Heart left ventricle (tissue), 13 donors: ENCODE data around the gene TNRC18.

Experiments used
- POLR2A ChIP-seq, 2 donors: fragments of 450-650 bp; IDR thresholded peaks; one replicate each; pipeline ENCODE4 v1.6.1; 2017; ENCODE audit warnings: antibody characterized with exemption in 2 of 2, mild to moderate bottlenecking in 2 of 2, moderate library complexity in 2 of 2
- TF ChIP-seq, protein P1 (sequence below), 12 donors: fragments of 200-600 bp; sonication (generic) in 4 of 12; IDR thresholded peaks; one replicate each; pipeline versions ENCODE4 v1.5.0 to v1.8.0; 2018 to 2022; ENCODE audit warnings: antibody characterized with exemption in 12 of 12, mild to moderate bottlenecking in 5 of 12
- donor health status: ischemic (EF 13 %, LVEDD 7.1; RV severe dilation, severe dysfunction).
- donor health status: DM: no; HTN: yes; CAD: no.
- donor health status: DM: no; HTN: no; CAD: no.
- donor health status: ischemic (EF 25% LVEDD 6.9; RV normal size, moderate dysfunction).
- donor health status: ischemic (EF 25% LVEDD 5.7; RV mildly dilated, moderate dysfunction).
- donor health status: ischemic (EF 35%, LVEDD 5.7; RV mildly dilated, moderate dysfunction).
- donor health status: nonischemic (EF 11% LVEDD 7.7; RV severe dilation, severe dysfunction).
- donor health status: DM: yes; HTN: yes; CAD: no.
- donor health status: PGD.
- donor health status: ischemic (EF 29% LVEDD 5.4; RV normal size, mild dysfunction).
- donor health status: nonischemic (EF 23%, LVEDD 6.1; RV moderate dilation, normal function).

DNA sequence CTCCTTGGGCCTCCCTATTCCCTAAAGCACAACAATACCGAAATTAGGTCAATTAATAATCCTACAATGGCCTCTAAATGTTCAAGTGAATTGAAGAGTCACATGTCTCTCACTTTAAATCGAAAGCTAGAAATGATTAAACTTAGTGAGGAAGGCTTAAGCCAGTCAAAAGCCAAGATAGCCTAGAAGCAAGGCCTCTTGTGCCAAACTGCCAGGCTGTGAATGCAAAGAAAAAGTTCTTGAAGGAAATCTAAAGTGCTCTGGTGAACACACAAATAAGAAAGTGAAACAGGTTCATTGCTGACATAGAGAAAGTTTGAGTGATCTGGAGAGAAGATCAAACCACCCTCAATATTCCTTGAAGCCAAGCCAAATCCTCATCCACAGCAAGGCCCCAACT is 83.7 kb downstream of the TNRC18 start:
- TF ChIP-seq POLR2A (IDR thresholded peaks at IDR 0.05) = no peak
- TF ChIP-seq, protein P1, sequence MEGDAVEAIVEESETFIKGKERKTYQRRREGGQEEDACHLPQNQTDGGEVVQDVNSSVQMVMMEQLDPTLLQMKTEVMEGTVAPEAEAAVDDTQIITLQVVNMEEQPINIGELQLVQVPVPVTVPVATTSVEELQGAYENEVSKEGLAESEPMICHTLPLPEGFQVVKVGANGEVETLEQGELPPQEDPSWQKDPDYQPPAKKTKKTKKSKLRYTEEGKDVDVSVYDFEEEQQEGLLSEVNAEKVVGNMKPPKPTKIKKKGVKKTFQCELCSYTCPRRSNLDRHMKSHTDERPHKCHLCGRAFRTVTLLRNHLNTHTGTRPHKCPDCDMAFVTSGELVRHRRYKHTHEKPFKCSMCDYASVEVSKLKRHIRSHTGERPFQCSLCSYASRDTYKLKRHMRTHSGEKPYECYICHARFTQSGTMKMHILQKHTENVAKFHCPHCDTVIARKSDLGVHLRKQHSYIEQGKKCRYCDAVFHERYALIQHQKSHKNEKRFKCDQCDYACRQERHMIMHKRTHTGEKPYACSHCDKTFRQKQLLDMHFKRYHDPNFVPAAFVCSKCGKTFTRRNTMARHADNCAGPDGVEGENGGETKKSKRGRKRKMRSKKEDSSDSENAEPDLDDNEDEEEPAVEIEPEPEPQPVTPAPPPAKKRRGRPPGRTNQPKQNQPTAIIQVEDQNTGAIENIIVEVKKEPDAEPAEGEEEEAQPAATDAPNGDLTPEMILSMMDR (IDR thresholded peaks at IDR 0.05) = no peak
